Measurements from ENCODE around the gene TTC27. TPM values are rescaled to one million over a fixed set of nuclear protein-coding genes. Genes with fewer than 3 reads are reported as not detected.

TTC27 gene
- polyA plus RNA-seq, 1 donor (not counting 4 experiments of a cell fraction or from before 2014, with no cell fraction given), result 28.7 TPM

- dilution Hi-C loops (cut with MboI; ENCODE audit: extremely low pct_ligation_motif_present, low sequenced_read_pairs), result no loop called here
- no peak for FAIRE-seq
Observed at GRCh38 chr2:32838949-32839348, 211.1 kb downstream of the TTC27 start.

GRCh38 chr2:32841931-32842898 is 214.4 kb downstream of the TTC27 start:
- FAIRE-seq (no peak), DNase-seq (ENCODE audit: low read depth, low spot score) (no peak)
- H3K36me3 ChIP-seq (ENCODE audit: control insufficient read depth in 2 of 2, extremely low read depth in 1 of 2, insufficient read depth in 2 of 2, low read length in 2 of 2), result no peaks in the 10 kb centered on the region
- dilution Hi-C loops (cut with MboI; ENCODE audit: extremely low pct_ligation_motif_present, low sequenced_read_pairs), result no loop called here
- H3K4me1 ChIP-seq (ENCODE audit: control insufficient read depth, extremely low read depth, insufficient read depth, low read length), result no peaks in the 10 kb centered on the region
- no peak overlapping the region for H2AFZ ChIP-seq (ENCODE audit: control insufficient read depth, low read length)
- H3K4me2 ChIP-seq (ENCODE audit: control insufficient read depth, extremely low read depth, insufficient read depth, low read depth, low read length), result no peak overlapping the region
- no peak overlapping the region for H3K27ac ChIP-seq (ENCODE audit: control insufficient read depth, insufficient read depth, low read length)
- H4K20me1 ChIP-seq (ENCODE audit: control insufficient read depth, extremely low read depth, insufficient read depth, low read length), result no peaks in the 10 kb centered on the region
- TF ChIP-seq EZH2 (IDR thresholded peaks at IDR 0.05; ENCODE audit: low read length) (no peak), CTCF (optimal IDR thresholded peaks at IDR 0.05 in 1 of 3, IDR thresholded peaks at IDR 0.05 in 1 of 3, conservative IDR thresholded peaks at IDR 0.05 in 1 of 3; ENCODE audit: extremely low read depth in 1 of 3, insufficient read depth in 2 of 3, low read length in 3 of 3) (no peak)
- no peaks in the 10 kb centered on the region for H3K79me2 ChIP-seq (ENCODE audit: control insufficient read depth, insufficient read depth, low read length)
- H3K4me3 ChIP-seq (ENCODE audit: control insufficient read depth in 2 of 3, extremely low read depth in 1 of 3, insufficient read depth in 2 of 3, low read depth in 1 of 3, low read length in 3 of 3), result no peak overlapping the region
- no peaks in the 10 kb centered on the region for H3K9me1 ChIP-seq (ENCODE audit: control insufficient read depth, extremely low read depth, insufficient read depth, low read length)
- no peak overlapping the region for H3K9ac ChIP-seq (ENCODE audit: control insufficient read depth, extremely low read depth, insufficient read depth, low read length)
- no peaks in the 10 kb centered on the region for H3K9me3 ChIP-seq (ENCODE audit: control insufficient read depth, low read depth, low read length)
- peaks cover 2% of the 10 kb centered on the region for H3K27me3 ChIP-seq (ENCODE audit: control insufficient read depth, extremely low read depth, insufficient read depth, low read length)

More at GRCh38 chr2:32838949-32839348, 211.1 kb downstream of the TTC27 start:
- Histone ChIP-seq H3K27me3 (ENCODE audit: control insufficient read depth, extremely low read depth, insufficient read depth, low read length) (peaks cover 4% of the 10 kb centered on the region), H3K9me3 (ENCODE audit: control insufficient read depth, low read depth, low read length) (no peaks in the 10 kb centered on the region), H3K27ac (ENCODE audit: control insufficient read depth, insufficient read depth, low read length) (no peak overlapping the region), H3K9ac (ENCODE audit: control insufficient read depth, extremely low read depth, insufficient read depth, low read length) (no peak overlapping the region), H4K20me1 (ENCODE audit: control insufficient read depth, extremely low read depth, insufficient read depth, low read length) (no peaks in the 10 kb centered on the region), H3K4me3 (ENCODE audit: control insufficient read depth in 2 of 3, extremely low read depth in 1 of 3, insufficient read depth in 2 of 3, low read depth in 1 of 3, low read length in 3 of 3) (no peak overlapping the region), H3K36me3 (ENCODE audit: control insufficient read depth in 2 of 2, extremely low read depth in 1 of 2, insufficient read depth in 2 of 2, low read length in 2 of 2) (no peaks in the 10 kb centered on the region), H3K4me1 (ENCODE audit: control insufficient read depth, extremely low read depth, insufficient read depth, low read length) (no peaks in the 10 kb centered on the region), H3K9me1 (ENCODE audit: control insufficient read depth, extremely low read depth, insufficient read depth, low read length) (no peaks in the 10 kb centered on the region), H2AFZ (ENCODE audit: control insufficient read depth, low read length) (no peak overlapping the region), H3K79me2 (ENCODE audit: control insufficient read depth, insufficient read depth, low read length) (no peaks in the 10 kb centered on the region), H3K4me2 (ENCODE audit: control insufficient read depth, extremely low read depth, insufficient read depth, low read depth, low read length) (no peak overlapping the region)
- DNase-seq (ENCODE audit: low read depth, low spot score), result no peak
- no peak for TF ChIP-seq CTCF (optimal IDR thresholded peaks at IDR 0.05 in 1 of 3, IDR thresholded peaks at IDR 0.05 in 1 of 3, conservative IDR thresholded peaks at IDR 0.05 in 1 of 3; ENCODE audit: extremely low read depth in 1 of 3, insufficient read depth in 2 of 3, low read length in 3 of 3)
- TF ChIP-seq EZH2 (IDR thresholded peaks at IDR 0.05; ENCODE audit: low read length), result no peak

Data from keratinocyte (primary cell).